ENCODE results near the gene CAMTA1.

Gene CAMTA1

DNA sequence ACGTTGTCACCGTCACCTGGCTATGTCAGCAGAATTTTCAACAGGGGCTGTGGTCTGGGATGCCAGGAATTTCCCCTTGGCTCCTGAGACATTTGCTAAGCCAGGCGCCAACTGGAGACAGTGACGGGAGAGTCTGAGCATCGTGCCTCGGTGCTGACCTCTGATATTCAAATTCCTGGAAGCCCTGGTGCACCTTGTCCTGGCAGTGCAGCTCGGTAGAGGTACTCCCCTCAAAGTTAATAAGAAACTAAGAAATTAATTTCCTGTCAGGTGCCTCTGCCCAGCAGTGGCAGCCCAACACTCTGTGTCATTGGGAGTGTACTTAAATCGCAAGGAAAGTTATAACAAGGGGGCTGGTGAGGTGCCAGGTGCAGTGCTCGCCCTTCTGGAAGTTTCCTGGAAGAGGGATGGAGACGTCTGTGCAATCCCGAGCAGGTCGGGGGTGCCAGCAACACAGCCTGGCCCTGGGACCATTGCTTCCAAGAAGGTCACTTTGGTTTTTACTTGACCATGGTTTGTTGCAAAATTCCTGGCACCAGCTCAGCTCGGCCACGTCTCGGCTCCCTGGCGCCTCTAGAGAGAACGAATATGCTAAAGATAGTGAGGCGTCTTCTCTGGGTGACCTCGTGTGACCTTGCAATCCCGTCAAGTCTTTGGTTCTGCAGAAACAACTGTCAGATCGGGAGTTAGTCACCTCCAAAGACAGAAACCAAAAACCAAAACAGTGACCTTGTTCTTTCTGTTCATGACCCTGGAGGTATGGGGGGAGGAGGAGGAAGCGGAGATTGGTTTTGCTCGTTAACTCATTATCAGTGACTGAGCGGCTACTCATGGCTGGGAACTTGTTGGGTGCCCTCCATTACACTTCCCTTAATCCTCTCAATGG lies 836.3 kb downstream of the CAMTA1 start:
- no peak overlapping the region for H3K4me3 ChIP-seq
- no peaks in the 10 kb centered on the region for H3K9me3 ChIP-seq
- no peak overlapping the region for H3K27ac ChIP-seq
- no peaks in the 10 kb centered on the region for H3K27me3 ChIP-seq
- no peak overlapping the region for H3K4me2 ChIP-seq
- no peak for TF ChIP-seq Cebpa-rat (IDR thresholded peaks at IDR 0.05)
- H3K36me3 ChIP-seq: no peaks in the 10 kb centered on the region
- peaks cover 6% of the 10 kb centered on the region for H3K4me1 ChIP-seq
- no peaks in the 10 kb centered on the region for H4K20me1 ChIP-seq
- no peak overlapping the region for H3K9ac ChIP-seq

DNA sequence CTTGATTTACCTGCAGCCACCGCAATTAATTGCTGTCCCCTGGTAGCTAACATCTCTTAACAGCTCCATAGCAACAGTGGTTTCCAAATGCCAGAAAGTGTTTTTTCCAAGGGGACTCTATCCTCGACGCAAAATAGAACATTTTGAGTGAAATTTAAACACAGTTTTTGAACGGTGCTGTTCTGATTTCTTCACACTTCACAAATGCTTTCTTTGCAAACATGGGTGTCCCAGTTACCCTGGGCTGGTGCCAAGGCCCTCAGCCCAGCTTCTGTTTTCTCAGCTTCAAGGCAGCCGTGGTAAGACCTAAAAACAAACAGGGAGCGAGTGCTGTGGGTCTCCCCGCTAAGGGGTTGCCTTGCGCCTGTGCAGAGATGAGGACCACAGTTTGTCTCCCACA lies 838.6 kb downstream of the CAMTA1 start:
- no peaks in the 10 kb centered on the region for H3K9me3 ChIP-seq
- no peaks in the 10 kb centered on the region for H3K36me3 ChIP-seq
- H3K4me2 ChIP-seq: no peak overlapping the region
- H4K20me1 ChIP-seq: no peaks in the 10 kb centered on the region
- no peaks in the 10 kb centered on the region for H3K4me1 ChIP-seq
- no peaks in the 10 kb centered on the region for H3K27me3 ChIP-seq
- no peak for TF ChIP-seq Cebpa-rat (IDR thresholded peaks at IDR 0.05)
- no peak overlapping the region for H3K27ac ChIP-seq
- H3K9ac ChIP-seq: no peak overlapping the region
- H3K4me3 ChIP-seq: no peak overlapping the region

DNA sequence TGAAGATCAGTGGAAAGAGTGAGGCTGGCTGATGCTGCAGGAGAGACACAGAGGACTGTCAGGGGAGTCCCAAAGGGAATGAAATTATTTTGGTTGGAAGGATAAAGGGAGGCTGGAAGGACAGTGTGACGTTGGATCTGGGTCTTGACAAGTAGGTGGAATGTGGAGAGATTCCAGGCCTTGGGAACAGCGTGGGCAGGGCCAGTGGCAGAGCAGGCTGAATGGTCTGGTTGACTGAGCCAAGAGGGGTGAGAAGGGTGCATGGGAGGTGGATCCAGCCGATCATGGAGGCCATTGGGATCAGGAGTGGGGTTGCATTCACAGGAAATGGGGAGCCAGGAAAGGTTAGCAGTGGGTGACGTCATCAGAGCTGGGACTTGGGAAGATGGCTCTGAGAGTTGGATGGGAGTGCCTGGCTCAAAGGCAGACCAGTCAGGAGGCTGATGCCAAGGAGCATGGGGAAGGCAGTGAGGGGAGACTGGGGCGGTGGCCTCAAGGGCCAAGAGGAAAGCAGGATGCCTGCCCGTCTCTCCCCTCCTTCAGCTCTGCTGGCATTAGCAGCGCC lies 839.6 kb downstream of the CAMTA1 start:
- H3K27ac ChIP-seq: no peak overlapping the region
- no peaks in the 10 kb centered on the region for H3K9me3 ChIP-seq
- no peak overlapping the region for H3K9ac ChIP-seq
- TF ChIP-seq Cebpa-rat (IDR thresholded peaks at IDR 0.05): no peak
- H3K4me2 ChIP-seq: no peak overlapping the region
- H3K27me3 ChIP-seq: no peaks in the 10 kb centered on the region
- H4K20me1 ChIP-seq: no peaks in the 10 kb centered on the region
- no peak overlapping the region for H3K4me3 ChIP-seq
- H3K36me3 ChIP-seq: no peaks in the 10 kb centered on the region
- H3K4me1 ChIP-seq: no peaks in the 10 kb centered on the region

DNA sequence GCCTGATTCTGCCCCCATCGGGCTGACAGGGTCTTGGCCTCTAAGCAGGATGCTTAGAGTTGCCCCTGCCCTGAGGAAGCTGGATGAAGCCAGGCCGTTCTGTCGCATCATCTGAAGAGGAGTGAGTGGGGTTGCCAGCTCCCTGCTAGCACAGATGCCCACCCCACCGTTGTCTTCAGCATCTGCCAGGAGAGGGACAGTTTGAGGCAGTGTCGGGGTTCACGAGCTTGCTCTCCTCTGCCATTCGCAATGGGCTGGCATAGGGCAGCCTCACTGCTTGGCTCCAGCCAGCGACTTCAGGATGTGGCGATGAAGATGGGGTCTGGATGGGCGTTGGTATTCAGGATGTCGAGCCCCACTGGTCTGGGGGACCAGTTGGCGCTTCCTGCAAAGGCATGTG lies 840.1 kb downstream of the CAMTA1 start:
- Histone ChIP-seq H3K36me3 (no peaks in the 10 kb centered on the region), H3K4me1 (no peaks in the 10 kb centered on the region), H3K27ac (no peak overlapping the region), H4K20me1 (no peaks in the 10 kb centered on the region), H3K9me3 (no peaks in the 10 kb centered on the region), H3K9ac (no peak overlapping the region), H3K27me3 (no peaks in the 10 kb centered on the region), H3K4me3 (no peak overlapping the region), H3K4me2 (no peak overlapping the region)
- TF ChIP-seq Cebpa-rat (IDR thresholded peaks at IDR 0.05): no peak

DNA sequence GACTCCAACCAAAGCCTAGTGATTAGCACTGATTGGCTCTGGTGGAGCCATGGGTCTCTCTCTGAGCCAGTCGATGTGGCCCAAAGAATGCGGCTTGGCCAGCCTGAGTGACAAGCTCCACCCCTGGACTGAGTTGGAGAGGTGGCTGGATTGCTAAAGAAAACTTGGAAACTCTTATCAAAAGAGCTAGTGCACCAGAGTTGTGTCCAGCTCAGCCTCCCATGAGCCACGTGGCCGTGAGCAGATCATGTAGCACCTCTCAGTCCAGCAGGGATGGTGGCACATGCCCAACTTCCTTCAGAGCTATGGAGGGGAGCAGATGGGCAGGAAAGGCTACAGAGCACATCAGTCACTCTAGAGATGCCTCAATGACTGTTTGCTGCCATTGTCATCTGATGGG lies 843.0 kb downstream of the CAMTA1 start:
- Histone ChIP-seq H3K9ac (no peak overlapping the region), H3K36me3 (no peaks in the 10 kb centered on the region), H3K27me3 (no peaks in the 10 kb centered on the region), H3K27ac (no peak overlapping the region), H3K4me2 (no peak overlapping the region), H3K9me3 (no peaks in the 10 kb centered on the region), H4K20me1 (no peaks in the 10 kb centered on the region), H3K4me1 (no peaks in the 10 kb centered on the region), H3K4me3 (no peak overlapping the region)
- no peak for TF ChIP-seq Cebpa-rat (IDR thresholded peaks at IDR 0.05)

DNA sequence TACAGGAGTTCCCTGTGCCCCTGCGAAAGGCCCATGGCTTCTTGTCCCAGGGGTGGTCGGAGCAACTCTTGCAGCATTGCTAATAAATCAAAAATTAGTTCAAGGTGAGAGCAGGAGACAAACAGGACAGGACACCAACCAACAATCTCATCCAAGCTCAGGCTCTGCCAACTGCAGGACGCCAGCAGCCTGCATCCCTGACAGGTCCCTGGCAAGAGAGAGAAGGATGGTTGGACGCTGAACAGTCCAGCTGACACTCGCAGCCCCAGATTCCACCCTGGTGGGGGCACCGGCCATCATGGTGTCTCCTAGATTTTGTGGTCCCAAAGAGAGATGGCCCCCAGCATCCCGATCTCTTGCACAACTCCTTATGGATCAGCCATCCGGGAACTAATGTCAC lies 843.8 kb downstream of the CAMTA1 start:
- H3K4me2 ChIP-seq: no peak overlapping the region
- H3K4me1 ChIP-seq: no peaks in the 10 kb centered on the region
- no peaks in the 10 kb centered on the region for H3K27me3 ChIP-seq

DNA sequence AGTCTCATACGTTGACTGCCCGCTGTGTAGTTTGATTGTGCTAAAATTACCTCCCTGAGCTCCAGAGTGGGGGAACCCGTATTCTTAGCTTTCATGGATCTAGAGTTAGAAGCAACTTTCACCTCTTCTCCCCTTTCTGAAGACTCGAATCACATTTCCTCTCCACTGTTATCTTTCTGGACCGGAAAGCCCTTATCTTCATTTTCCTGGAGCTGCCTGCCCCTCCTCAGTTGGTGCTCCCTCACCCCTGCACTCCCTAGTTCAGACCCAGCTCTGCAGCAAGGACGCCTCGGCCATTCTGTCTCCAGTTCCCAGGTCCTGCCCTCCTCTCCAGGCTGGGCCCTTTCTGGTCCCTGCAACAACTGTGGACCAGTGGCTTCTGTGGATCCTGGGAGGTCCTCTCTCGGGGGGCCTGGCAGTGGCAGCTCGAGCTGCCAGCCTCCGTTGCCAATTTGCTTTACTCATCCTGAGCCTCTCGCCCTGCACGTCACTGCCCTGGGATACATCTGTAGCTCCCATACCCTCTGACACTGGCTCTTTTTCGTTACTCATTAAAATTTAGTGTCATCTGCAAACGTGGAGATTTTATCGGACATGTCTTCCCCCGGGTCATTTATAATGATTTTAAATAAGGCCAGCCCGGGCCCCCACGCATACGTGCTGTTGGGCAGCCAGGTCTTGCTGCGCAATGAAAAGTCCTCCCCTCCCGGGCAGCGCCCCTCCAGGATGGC lies 844.4 kb downstream of the CAMTA1 start:
- H3K4me1 ChIP-seq: no peaks in the 10 kb centered on the region
- no peak for TF ChIP-seq Cebpa-rat (IDR thresholded peaks at IDR 0.05)
- no peak overlapping the region for H3K4me3 ChIP-seq
- H4K20me1 ChIP-seq: no peaks in the 10 kb centered on the region
- H3K27ac ChIP-seq: no peak overlapping the region
- H3K27me3 ChIP-seq: no peaks in the 10 kb centered on the region
- H3K9me3 ChIP-seq: no peaks in the 10 kb centered on the region
- no peak overlapping the region for H3K9ac ChIP-seq
- no peaks in the 10 kb centered on the region for H3K36me3 ChIP-seq
- no peak overlapping the region for H3K4me2 ChIP-seq

More for the DNA sequence above, 843.8 kb downstream of the CAMTA1 start:
- no peak overlapping the region for H3K9ac ChIP-seq
- no peak overlapping the region for H3K27ac ChIP-seq
- TF ChIP-seq Cebpa-rat (IDR thresholded peaks at IDR 0.05): no peak
- no peaks in the 10 kb centered on the region for H3K9me3 ChIP-seq
- no peak overlapping the region for H3K4me3 ChIP-seq
- no peaks in the 10 kb centered on the region for H3K36me3 ChIP-seq
- no peaks in the 10 kb centered on the region for H4K20me1 ChIP-seq

DNA sequence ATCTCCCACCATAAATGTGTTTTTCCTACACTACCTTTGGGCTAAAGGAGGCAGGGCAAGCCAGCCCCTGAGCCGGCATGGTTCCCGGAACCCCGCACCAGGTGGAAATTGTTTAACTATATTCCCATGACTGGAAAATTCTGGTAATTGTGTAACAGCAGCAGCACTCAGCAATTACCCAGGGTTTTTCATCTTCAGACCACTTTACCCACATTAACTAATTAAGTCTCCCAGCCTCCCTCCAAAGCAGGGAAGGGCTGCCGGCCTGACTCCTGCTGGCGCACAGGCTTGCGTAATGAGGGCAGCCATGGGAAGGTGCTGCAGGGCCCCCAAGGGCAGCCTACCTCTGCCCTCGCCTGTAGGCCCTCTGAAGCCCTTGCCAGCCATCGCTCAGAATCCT lies 845.1 kb downstream of the CAMTA1 start:
- no peak overlapping the region for H3K4me3 ChIP-seq
- no peak overlapping the region for H3K4me2 ChIP-seq
- no peaks in the 10 kb centered on the region for H3K27me3 ChIP-seq
- no peaks in the 10 kb centered on the region for H3K4me1 ChIP-seq
- no peak overlapping the region for H3K9ac ChIP-seq
- H3K36me3 ChIP-seq: no peaks in the 10 kb centered on the region
- TF ChIP-seq Cebpa-rat (IDR thresholded peaks at IDR 0.05): no peak
- no peaks in the 10 kb centered on the region for H3K9me3 ChIP-seq
- no peaks in the 10 kb centered on the region for H4K20me1 ChIP-seq
- H3K27ac ChIP-seq: no peak overlapping the region

DNA sequence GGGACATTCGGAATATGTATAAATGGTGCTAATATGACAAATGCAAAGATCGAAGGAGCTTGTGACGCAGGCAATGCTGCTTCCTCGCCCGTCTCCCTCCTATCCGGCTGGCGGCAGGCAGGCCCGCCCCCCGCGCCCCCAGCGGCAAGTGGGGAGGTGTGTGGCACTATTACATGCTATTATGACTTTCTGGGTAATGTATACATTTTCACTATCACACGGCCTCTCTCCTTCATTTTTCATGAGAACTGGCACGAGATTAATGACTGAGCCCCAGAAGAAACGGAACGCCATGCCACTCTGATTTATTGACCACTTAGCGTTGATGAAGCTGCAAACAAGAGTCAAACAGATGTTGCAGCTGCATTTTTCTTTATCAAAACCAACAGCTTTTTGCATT lies 846.9 kb downstream of the CAMTA1 start:
- no peak overlapping the region for H3K27ac ChIP-seq
- H3K4me1 ChIP-seq: no peaks in the 10 kb centered on the region
- no peaks in the 10 kb centered on the region for H3K36me3 ChIP-seq
- no peak for TF ChIP-seq Cebpa-rat (IDR thresholded peaks at IDR 0.05)
- no peaks in the 10 kb centered on the region for H4K20me1 ChIP-seq
- H3K9me3 ChIP-seq: no peaks in the 10 kb centered on the region
- H3K4me3 ChIP-seq: no peak overlapping the region
- H3K9ac ChIP-seq: no peak overlapping the region
- H3K4me2 ChIP-seq: no peak overlapping the region
- H3K27me3 ChIP-seq: no peaks in the 10 kb centered on the region

DNA sequence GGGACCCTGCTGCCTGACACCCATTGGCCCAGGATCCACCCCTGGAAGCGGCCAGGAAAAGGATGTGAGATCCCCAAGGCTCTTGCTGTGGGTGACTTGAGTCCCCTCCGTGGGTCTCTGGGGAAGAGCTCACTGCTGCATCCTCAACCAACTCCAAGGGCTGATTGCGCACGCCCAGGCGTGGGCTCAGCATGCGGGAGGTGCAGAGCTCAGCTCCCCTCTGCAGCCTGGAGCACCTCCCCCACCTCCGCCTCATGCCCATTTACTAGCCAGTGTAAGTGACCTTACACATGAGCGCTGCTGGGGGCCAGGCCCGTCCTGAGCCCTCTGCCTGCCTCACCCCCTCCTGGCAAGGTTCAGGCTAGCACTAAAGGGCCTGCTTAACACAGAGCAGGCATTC lies 847.4 kb downstream of the CAMTA1 start:
- H3K27me3 ChIP-seq: no peaks in the 10 kb centered on the region
- no peak overlapping the region for H3K4me3 ChIP-seq
- H3K4me2 ChIP-seq: no peak overlapping the region
- TF ChIP-seq Cebpa-rat (IDR thresholded peaks at IDR 0.05): no peak
- no peaks in the 10 kb centered on the region for H3K9me3 ChIP-seq
- no peaks in the 10 kb centered on the region for H3K4me1 ChIP-seq
- H3K36me3 ChIP-seq: no peaks in the 10 kb centered on the region
- H3K9ac ChIP-seq: no peak overlapping the region
- H3K27ac ChIP-seq: no peak overlapping the region
- no peaks in the 10 kb centered on the region for H4K20me1 ChIP-seq
